GM23338 (cell line): ENCODE measurements around the gene CRKL.

Experiments
- CTCF ChIP-seq, 2 experiments: fragments of 200-600 bp in 1 of 2; sonication (generic) in 1 of 2; conservative IDR thresholded peaks; 2 replicates each; pipeline versions ENCODE4 v1.5.1 to v1.6.1; 2016 to 2017; ENCODE audit warnings: antibody characterized with exemption in 2 of 2, low read depth in 2 of 2, mild to moderate bottlenecking in 2 of 2, moderate library complexity in 1 of 2
- EZH2 ChIP-seq: fragments of 200-600 bp; sonication (generic); IDR thresholded peaks from one replicate; pipeline ENCODE4 v1.8.0; 2017; ENCODE audit warnings: antibody characterized with exemption, mild to moderate bottlenecking, low read depth; ENCODE audit not compliant: unreplicated experiment
- NANOG ChIP-seq: IDR thresholded peaks from 2 replicates; pipeline ENCODE4 v1.6.1; 2016; ENCODE audit warnings: antibody characterized with exemption, borderline replicate concordance
- POLR2AphosphoS5 ChIP-seq: IDR thresholded peaks from 2 replicates; pipeline ENCODE4 v1.6.1; 2016; ENCODE audit warnings: antibody characterized with exemption, low read depth
- STAT1 ChIP-seq: IDR thresholded peaks from one replicate; pipeline ENCODE4 v1.6.1; 2016; ENCODE audit warnings: antibody characterized with exemption; ENCODE audit not compliant: unreplicated experiment

GRCh38 chr22:20937031-20937793, 20.0 kb downstream of the CRKL start:
- TF ChIP-seq CTCF (conservative IDR thresholded peaks at IDR 0.05; ENCODE audit: low read depth in 2 of 2), result no peak
- TF ChIP-seq POLR2AphosphoS5, result no peak
- no peak for TF ChIP-seq STAT1
- TF ChIP-seq EZH2, result no peak
- no peak for TF ChIP-seq NANOG
